ENCODE results near the gene PDK2.

GRCh38 chr17:50149417-50150353 lies 54.5 kb downstream of the PDK2 start:
- TF ChIP-seq POLR2A (IDR thresholded peaks at IDR 0.05) (no peak), CTCF (IDR thresholded peaks at IDR 0.05) (peak in 4 of 5 experiments; percentile 10 to 51 (median 26))
